CD4-positive, alpha-beta T cell (primary cell): ENCODE measurements around the gene JAK3. TPM values are rescaled to one million over a fixed set of nuclear protein-coding genes. Genes with fewer than 3 reads are reported as not detected.
A peak's percentile ranks its signal among the peaks of the same experiment; 100 is the strongest.

Experiments
- ATAC-seq: fragments of 200-7000 bp; cut with Tn5 transposase; one replicate; pipeline ENCODE4 v1.10.0; 2022; ENCODE audit warnings: mild to moderate bottlenecking; ENCODE audit not compliant: poor library complexity
- CTCF ChIA-PET: fragments of 350-600 bp; sonication (Branson Sonifier 250); formaldehyde crosslinking; loops from one replicate; lab custom pipeline; 2021; ENCODE audit warnings: antibody characterized with exemption, inconsistent platforms; lab: Charles Lee
- POLR2A ChIA-PET: fragments of 350-600 bp; sonication (Branson Sonifier 250); formaldehyde crosslinking; loops from one replicate; lab custom pipeline; 2021; ENCODE audit warnings: antibody characterized with exemption, inconsistent platforms; lab: Charles Lee
- DNase-seq, 14 experiments: peaks; one replicate each; pipeline ENCODE4 v3.0.0-alpha.2; 2013 to 2020; ENCODE audit warnings: mixed read lengths in 2 of 14
- H3K27ac ChIP-seq, 2 donors: one replicate each; pipeline versions ENCODE4 v1.5.1 to v1.7.0; 2013; ENCODE audit warnings: low read length in 2 of 2, low read depth in 1 of 2, mild to moderate bottlenecking in 1 of 2
- H3K27me3 ChIP-seq, 2 experiments: 1 replicate in 1 of 2; 2 replicates in 1 of 2; pipeline versions ENCODE4 v1.6.1 to v1.7.0; 2013; ENCODE audit warnings: low read length in 2 of 2, control low read depth in 1 of 2, mild to moderate bottlenecking in 1 of 2, moderate library complexity in 1 of 2; ENCODE audit not compliant: insufficient read depth in 2 of 2, control insufficient read depth in 1 of 2
- H3K36me3 ChIP-seq: one replicate; pipeline ENCODE4 v1.6.1; 2013; ENCODE audit warnings: low read length, control low read depth; ENCODE audit not compliant: insufficient read depth
- H3K4me1 ChIP-seq: one replicate; pipeline ENCODE4 v1.6.1; 2013; ENCODE audit warnings: low read length, control low read depth; ENCODE audit not compliant: insufficient read depth
- H3K4me3 ChIP-seq: one replicate; pipeline ENCODE4 v1.5.1; 2013; ENCODE audit warnings: mild to moderate bottlenecking, low read length, moderate library complexity
- H3K9me3 ChIP-seq, 2 experiments: 1 replicate in 1 of 2; 2 replicates in 1 of 2; pipeline versions ENCODE4 v1.6.1 to v1.7.0; 2013; ENCODE audit warnings: low read length in 2 of 2, mild to moderate bottlenecking in 2 of 2, control low read depth in 1 of 2, moderate library complexity in 1 of 2; ENCODE audit not compliant: control insufficient read depth in 1 of 2, insufficient read depth in 1 of 2
- H3K27ac Mint-ChIP-seq: one replicate; pipeline ENCODE4 v1.8.0; 2020; ENCODE audit warnings: mixed read lengths
- H3K27me3 Mint-ChIP-seq: one replicate; pipeline ENCODE4 v1.8.0; 2021; ENCODE audit warnings: mixed read lengths
- H3K36me3 Mint-ChIP-seq: one replicate; pipeline ENCODE4 v1.8.0; 2021; ENCODE audit warnings: low read depth, mixed read lengths
- H3K4me1 Mint-ChIP-seq: one replicate; pipeline ENCODE4 v1.8.0; 2021; ENCODE audit warnings: low read depth, mixed read lengths
- H3K4me3 Mint-ChIP-seq: one replicate; pipeline ENCODE4 v1.8.0; 2020; ENCODE audit warnings: mild to moderate bottlenecking, mixed read lengths
- H3K9me3 Mint-ChIP-seq: one replicate; pipeline ENCODE4 v1.8.0; 2020; ENCODE audit warnings: mixed read lengths
- CTCF ChIP-seq: fragments of 200-600 bp; IDR thresholded peaks from one replicate; pipeline ENCODE4 v1.8.0; 2022; ENCODE audit warnings: antibody characterized with exemption, mild to moderate bottlenecking
- intact Hi-C, 2 experiments: fragments of 100-400 bp; cut with DNase I in 1 of 2; cut with micrococcal nuclease in 1 of 2; formaldehyde crosslinking; loops; one replicate each; pipeline versions ENCODE4 v1.15.1 to v1.9.0; 2023 to 2025; cut with DNase I, micrococcal nuclease
- total RNA-seq, 174 experiments: library from RNA in 2 of 174; stranded (reverse) in 2 of 174; gene quantifications; one replicate each; pipeline ENCODE4 v1.2.3 and lab custom pipeline; 2021 to 2026

Gene JAK3
- total RNA-seq, 2 experiments from 2014 or later: 120 to 121 TPM

DNA sequence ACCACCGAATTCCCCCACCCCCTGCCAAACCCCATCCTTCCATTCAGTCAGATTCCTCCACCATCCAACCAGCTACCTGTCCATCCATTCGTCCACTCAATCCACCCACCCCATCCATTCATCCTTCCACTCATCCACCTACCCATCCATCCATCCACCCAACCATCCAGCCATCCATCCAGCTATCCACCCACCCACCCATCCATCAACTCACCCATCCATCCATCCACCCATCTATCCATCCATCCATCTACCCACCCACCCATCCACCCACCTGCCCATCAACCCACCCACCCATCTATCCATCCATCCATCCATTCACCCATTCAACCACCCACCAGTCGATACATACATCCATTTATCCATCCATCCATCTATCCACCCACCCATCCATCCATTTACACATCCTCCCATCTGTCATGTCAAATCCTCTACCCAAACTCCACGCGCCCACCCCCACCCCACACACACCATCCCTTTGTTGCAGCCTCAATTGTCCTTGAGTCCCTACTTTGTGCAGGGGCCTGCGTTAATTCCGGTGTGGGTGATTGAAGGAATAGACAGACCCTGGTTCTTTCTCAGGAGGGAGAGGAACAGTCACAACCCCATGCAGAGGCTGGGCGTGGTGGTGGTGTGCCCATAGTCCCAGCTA is 18.7 kb upstream of the JAK3 start:
- CTCF ChIA-PET: interaction anchor here (1.0 kb wide), 1 partner anchor 66 kb away, joined by 3 read pairs; the partner anchor contains the start of gene CCDC124
- no peak for ATAC-seq
- intact Hi-C loops: no loop called here
- Histone ChIP-seq H3K27ac (no peak overlapping the region), H3K4me3 (no peak overlapping the region), H3K27me3 (no peaks in the 10 kb centered on the region), H3K4me1 (peaks cover 15% of the 10 kb centered on the region), H3K9me3 (no peaks in the 10 kb centered on the region), H3K36me3 (peaks cover 40% of the 10 kb centered on the region)
- DNase-seq: no peak
- H3K4me1 Mint-ChIP-seq: peaks cover 8% of the 10 kb centered on the region
- H3K27me3 Mint-ChIP-seq: no peaks in the 10 kb centered on the region
- H3K9me3 Mint-ChIP-seq: no peaks in the 10 kb centered on the region
- H3K36me3 Mint-ChIP-seq: peaks cover 38% of the 10 kb centered on the region
- H3K4me3 Mint-ChIP-seq: no peak overlapping the region
- no peak overlapping the region for H3K27ac Mint-ChIP-seq
- no peak for TF ChIP-seq CTCF
- POLR2A ChIA-PET: interaction anchor here (0.9 kb wide), 1 partner anchor 11 kb away, joined by 4 read pairs; no protein-coding TSS in a partner anchor

GRCh38 chr19:17865364-17866311 is 17.9 kb upstream of the JAK3 start:
- Histone ChIP-seq H3K4me3 (no peak overlapping the region), H3K9me3 (no peaks in the 10 kb centered on the region), H3K4me1 (peaks cover 18% of the 10 kb centered on the region), H3K36me3 (peaks cover 44% of the 10 kb centered on the region), H3K27ac (no peak overlapping the region), H3K27me3 (no peaks in the 10 kb centered on the region)
- intact Hi-C loops: no loop called here
- Mint-ChIP-seq H3K9me3 (no peaks in the 10 kb centered on the region), H3K27me3 (no peaks in the 10 kb centered on the region), H3K36me3 (peaks cover 44% of the 10 kb centered on the region), H3K4me3 (peak overlapping the region; percentile 15), H3K27ac (peak overlapping the region; percentile 33), H3K4me1 (peaks cover 16% of the 10 kb centered on the region)
- TF ChIP-seq CTCF: no peak
- ATAC-seq (no peak), DNase-seq (peak in 1 of 14 experiments; percentile 11)
- ChIA-PET POLR2A (interaction anchor here (1.1 to 1.5 kb wide), 3 partner anchors 16 to 67 kb away, joined by 3 to 5 read pairs (median 4); partner anchors contain the start of genes CCDC124 and JAK3), CTCF (interaction anchor here (1.0 to 3.2 kb wide), 2 partner anchors 67 kb away, joined by 3 to 9 read pairs; partner anchors contain the start of gene CCDC124)

- CTCF ChIA-PET: interaction anchor here (3.2 kb wide), 1 partner anchor 69 kb away, joined by 9 read pairs; the partner anchor contains the start of gene CCDC124
- no peak for ATAC-seq
- intact Hi-C loops: no loop called here
Measured at GRCh38 chr19:17863520-17864182, 15.9 kb upstream of the JAK3 start.

More at GRCh38 chr19:17863520-17864182, 15.9 kb upstream of the JAK3 start:
- Mint-ChIP-seq H3K4me3 (peak overlapping the region; percentile 49), H3K9me3 (no peaks in the 10 kb centered on the region), H3K27ac (peak overlapping the region; percentile 42), H3K4me1 (peaks cover 30% of the 10 kb centered on the region), H3K36me3 (peaks cover 57% of the 10 kb centered on the region), H3K27me3 (no peaks in the 10 kb centered on the region)
- no peaks in the 10 kb centered on the region for H3K27me3 ChIP-seq
- DNase-seq: no peak
- H3K9me3 ChIP-seq: no peaks in the 10 kb centered on the region
- POLR2A ChIA-PET: interaction anchor here (0.7 to 2.0 kb wide), 2 partner anchors 10 to 69 kb away, joined by 5 to 7 read pairs; partner anchors contain the start of gene CCDC124
- H3K27ac ChIP-seq: no peak overlapping the region
- no peak for TF ChIP-seq CTCF
- H3K4me3 ChIP-seq: no peak overlapping the region
- H3K4me1 ChIP-seq: peaks cover 28% of the 10 kb centered on the region
- H3K36me3 ChIP-seq: peaks cover 44% of the 10 kb centered on the region
